ENCODE measurements around the gene SOX6.

GRCh38 chr11:16402654-16403447 lies 46.5 kb upstream of the SOX6 start:
- TF ChIP-seq EZH2 (IDR thresholded peaks at IDR 0.05; ENCODE audit: borderline replicate concordance, insufficient read depth, low read length, poor library complexity, severe bottlenecking) (no peak), CTCF (IDR thresholded peaks at IDR 0.05; ENCODE audit: poor library complexity, severe bottlenecking) (no peak), POLR2AphosphoS5 (IDR thresholded peaks at IDR 0.05) (no peak), RAD21 (conservative IDR thresholded peaks at IDR 0.05) (no peak), REST (IDR thresholded peaks at IDR 0.05; ENCODE audit: borderline replicate concordance) (no peak), TAF1 (IDR thresholded peaks at IDR 0.05; ENCODE audit: low read depth) (no peak), EP300 (conservative IDR thresholded peaks at IDR 0.05; ENCODE audit: poor library complexity, severe bottlenecking) (no peak), MXI1 (conservative IDR thresholded peaks at IDR 0.05; ENCODE audit: poor library complexity, severe bottlenecking) (no peak)
